ENCODE results near the gene ZNF223. TPM values are rescaled to one million over a fixed set of nuclear protein-coding genes. Genes with fewer than 3 reads are reported as not detected.

ZNF223 gene
- total RNA-seq, 1 experiment from 2014 or later = 9.9 TPM

GRCh38 chr19:44021221-44021620, 30.6 kb upstream of the ZNF223 start:
- Mint-ChIP-seq H3K27me3 (ENCODE audit: insufficient read depth, unreplicated experiment) (peaks cover 9% of the 10 kb centered on the region), H3K4me3 (ENCODE audit: unreplicated experiment) (no peak overlapping the region), H3K4me1 (ENCODE audit: low read depth, unreplicated experiment) (peaks cover 5% of the 10 kb centered on the region), H3K36me3 (ENCODE audit: insufficient read depth, unreplicated experiment) (peaks cover 7% of the 10 kb centered on the region), H3K9me3 (ENCODE audit: unreplicated experiment) (peaks cover 30% of the 10 kb centered on the region), H3K27ac (ENCODE audit: unreplicated experiment) (no peak overlapping the region)
- ChIA-PET CTCF (no interaction called here), POLR2A (no interaction called here)
- Histone ChIP-seq H3K4me1 (peaks cover 9% of the 10 kb centered on the region), H3K9me3 (peaks cover 4% of the 10 kb centered on the region; the same call in 1 of the 2 replicates), H3K4me3 (ENCODE audit: low read depth, low read length) (no peak overlapping the region), H3K27me3 (replicated peaks; ENCODE audit: control insufficient read depth, insufficient read depth, low read length) (no peaks in the 10 kb centered on the region), H3K36me3 (ENCODE audit: control insufficient read depth, insufficient read depth, low read length) (no peaks in the 10 kb centered on the region)
- DNase-seq = no peak
- no TSS peak for BruUV-seq (replicated peaks)
- intact Hi-C loops (cut with micrococcal nuclease; ENCODE audit: unreplicated experiment) = no loop called here
- no peak for TF ChIP-seq CTCF (IDR thresholded peaks at IDR 0.05; ENCODE audit: insufficient read depth in 1 of 2, low read depth in 1 of 2, low read length in 1 of 2, severe bottlenecking in 1 of 2, unreplicated experiment in 1 of 2)

- H3K36me3 Mint-ChIP-seq (ENCODE audit: insufficient read depth, unreplicated experiment) = peaks cover 19% of the 10 kb centered on the region
- H3K27ac Mint-ChIP-seq (ENCODE audit: unreplicated experiment) = peak overlapping the region; percentile 96
- Histone ChIP-seq H3K36me3 (ENCODE audit: control insufficient read depth, insufficient read depth, low read length) (peaks cover 9% of the 10 kb centered on the region), H3K27me3 (replicated peaks; ENCODE audit: control insufficient read depth, insufficient read depth, low read length) (no peaks in the 10 kb centered on the region), H3K9me3 (peaks cover 9% of the 10 kb centered on the region; the same call in 1 of the 2 replicates), H3K4me1 (peaks cover 14% of the 10 kb centered on the region), H3K4me3 (ENCODE audit: low read depth, low read length) (peak overlapping the region; percentile 84)
- peaks cover 32% of the 10 kb centered on the region for H3K9me3 Mint-ChIP-seq (ENCODE audit: unreplicated experiment)
- intact Hi-C loops (cut with micrococcal nuclease; ENCODE audit: unreplicated experiment) = loop anchor here (1.0 kb wide), 3 partner anchors 22 to 69 kb away; partner anchors contain the start of gene ZNF224
- TF ChIP-seq CTCF (IDR thresholded peaks at IDR 0.05; ENCODE audit: insufficient read depth in 1 of 2, low read depth in 1 of 2, low read length in 1 of 2, severe bottlenecking in 1 of 2, unreplicated experiment in 1 of 2) = no peak
- ChIA-PET CTCF (no interaction called here), POLR2A (no interaction called here)
- peaks cover 12% of the 10 kb centered on the region for H3K4me1 Mint-ChIP-seq (ENCODE audit: low read depth, unreplicated experiment)
- peaks cover 6% of the 10 kb centered on the region for H3K27me3 Mint-ChIP-seq (ENCODE audit: insufficient read depth, unreplicated experiment)
- no peak for DNase-seq
- peak overlapping the region; percentile 99 for H3K4me3 Mint-ChIP-seq (ENCODE audit: unreplicated experiment)
- no TSS peak for BruUV-seq (replicated peaks)
Observed at GRCh38 chr19:44024900-44025216, 27.0 kb upstream of the ZNF223 start.

- intact Hi-C loops (cut with micrococcal nuclease; ENCODE audit: unreplicated experiment) = loop anchor here (1.0 kb wide), 3 partner anchors 22 to 69 kb away; partner anchors contain the start of gene ZNF224
- peaks cover 9% of the 10 kb centered on the region for H3K36me3 ChIP-seq (ENCODE audit: control insufficient read depth, insufficient read depth, low read length)
- peaks cover 9% of the 10 kb centered on the region; the same call in 1 of the 2 replicates for H3K9me3 ChIP-seq
- H3K4me1 ChIP-seq = peaks cover 14% of the 10 kb centered on the region
- no peak for TF ChIP-seq CTCF (IDR thresholded peaks at IDR 0.05; ENCODE audit: insufficient read depth in 1 of 2, low read depth in 1 of 2, low read length in 1 of 2, severe bottlenecking in 1 of 2, unreplicated experiment in 1 of 2)
- Mint-ChIP-seq H3K9me3 (ENCODE audit: unreplicated experiment) (peaks cover 27% of the 10 kb centered on the region), H3K4me3 (ENCODE audit: unreplicated experiment) (peak within 1 kb of the TSS; percentile 99), H3K36me3 (ENCODE audit: insufficient read depth, unreplicated experiment) (peaks cover 19% of the 10 kb centered on the region), H3K4me1 (ENCODE audit: low read depth, unreplicated experiment) (peaks cover 12% of the 10 kb centered on the region), H3K27ac (ENCODE audit: unreplicated experiment) (peak within 1 kb of the TSS; percentile 96), H3K27me3 (ENCODE audit: insufficient read depth, unreplicated experiment) (peaks cover 5% of the 10 kb centered on the region)
- CTCF ChIA-PET = no interaction called here
- POLR2A ChIA-PET = no interaction called here
- H3K4me3 ChIP-seq (ENCODE audit: low read depth, low read length) = peak within 1 kb of the TSS; percentile 84
- TSS peak; percentile 70 for BruUV-seq (replicated peaks)
- peak; percentile 75 to 83 for DNase-seq
- H3K27me3 ChIP-seq (replicated peaks; ENCODE audit: control insufficient read depth, insufficient read depth, low read length) = no peaks in the 10 kb centered on the region
Observed at GRCh38 chr19:44025217-44025936, 26.5 kb upstream of the ZNF223 start, which contains the start of gene ZNF222. ZNF222 (plus strand) TSS chr19:44025379; CDS start chr19:44025437, 58 bp downstream.

All from Caco-2 (cell line).